NCI-H1436 treated with DMSO at 0.1 percent for 48 hours (cell line): ENCODE results near the gene PCGF2.
A peak's percentile ranks its signal among the peaks of the same experiment; 100 is the strongest.

Source experiments
- DNase-seq: peaks from one replicate; lab custom pipeline; 2025; lab: John Stamatoyannopoulos, UW

PCGF2 gene

GRCh38 chr17:38717139-38717745 lies 30.9 kb downstream of the PCGF2 start:
- DNase-seq: no peak

- DNase-seq: no peak
These were observed 31.6 kb downstream of the PCGF2 start for GRCh38 chr17:38716368-38717005.

DNA sequence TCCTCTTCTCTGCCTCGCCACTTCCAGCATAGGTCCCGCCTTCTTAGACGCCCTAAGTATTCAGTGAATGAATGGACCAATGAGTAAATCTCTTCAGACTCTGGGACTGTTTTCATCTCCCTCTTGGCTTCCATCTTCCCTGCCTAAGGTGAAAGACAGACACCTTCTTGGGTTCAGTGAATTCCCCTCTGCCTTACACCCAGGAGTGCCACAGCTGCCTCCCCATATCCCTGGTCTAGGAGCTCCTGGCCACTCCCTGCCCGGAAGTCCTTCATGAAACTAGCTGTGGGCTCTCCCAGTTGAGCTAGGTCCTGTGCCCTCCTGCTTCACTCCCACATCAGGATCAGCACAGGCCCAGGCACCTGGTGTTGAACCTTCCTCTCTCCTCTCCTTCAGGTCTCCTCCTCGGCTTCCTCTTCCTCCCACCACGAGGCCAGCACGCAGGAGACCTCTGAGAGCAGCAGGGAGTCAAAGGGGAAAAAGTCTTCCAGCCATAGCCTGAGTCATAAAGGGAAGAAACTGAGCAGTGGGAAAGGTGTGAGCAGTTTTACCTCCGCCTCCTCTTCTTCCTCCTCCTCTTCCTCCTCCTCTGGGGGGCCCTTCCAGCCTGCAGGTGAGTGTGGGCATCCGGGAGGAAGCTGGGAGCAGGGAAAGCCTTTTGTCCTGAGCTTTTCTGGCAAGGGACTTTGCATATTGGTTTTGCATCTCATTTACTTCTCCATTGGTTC lies 32.8 kb downstream of the PCGF2 start:
- no peak for DNase-seq

GRCh38 chr17:38713456-38714075 lies 34.6 kb downstream of the PCGF2 start:
- no peak for DNase-seq

GRCh38 chr17:38712593-38712992 lies 35.5 kb downstream of the PCGF2 start:
- DNase-seq: no peak

- DNase-seq: no peak
These were observed 36.2 kb downstream of the PCGF2 start for GRCh38 chr17:38711792-38712571.

DNA sequence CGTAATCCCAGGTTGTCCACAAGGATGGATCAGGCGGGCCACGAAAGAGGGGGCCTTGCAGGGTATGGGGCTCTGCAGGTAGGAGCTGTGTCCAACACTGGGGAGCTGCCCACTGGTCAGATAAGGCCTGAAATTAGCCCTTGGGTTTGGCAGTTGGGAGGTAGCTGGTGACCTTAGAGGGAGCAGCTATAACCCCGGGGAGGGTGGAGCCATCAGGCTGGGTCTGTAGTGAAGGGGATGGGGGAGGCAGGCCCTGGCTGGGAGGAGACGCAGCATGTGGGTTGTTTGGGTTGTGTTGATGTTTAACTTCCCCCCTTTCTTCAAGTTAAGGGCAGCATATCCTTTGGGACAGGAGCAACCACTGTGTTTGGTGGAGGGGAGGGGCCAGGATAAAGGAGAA lies 37.2 kb downstream of the PCGF2 start:
- no peak for DNase-seq

DNA sequence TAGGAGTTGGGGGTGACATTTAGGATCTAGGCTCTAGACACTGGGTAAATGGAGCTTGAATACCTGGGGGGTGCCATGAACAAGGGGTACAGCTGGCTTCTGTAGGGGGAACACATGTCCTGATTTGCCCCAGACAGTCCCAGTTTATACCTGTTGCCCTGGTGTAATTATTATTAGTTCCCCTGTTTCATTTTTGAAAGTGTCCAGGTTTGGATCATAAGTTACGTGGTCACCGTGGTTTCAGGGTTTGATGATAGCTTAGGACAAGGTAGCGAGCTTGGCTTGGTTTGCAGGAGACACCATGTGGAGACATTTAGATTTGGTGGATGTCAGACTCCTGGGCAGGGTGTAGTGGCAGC lies 37.6 kb downstream of the PCGF2 start:
- DNase-seq: no peak

DNA sequence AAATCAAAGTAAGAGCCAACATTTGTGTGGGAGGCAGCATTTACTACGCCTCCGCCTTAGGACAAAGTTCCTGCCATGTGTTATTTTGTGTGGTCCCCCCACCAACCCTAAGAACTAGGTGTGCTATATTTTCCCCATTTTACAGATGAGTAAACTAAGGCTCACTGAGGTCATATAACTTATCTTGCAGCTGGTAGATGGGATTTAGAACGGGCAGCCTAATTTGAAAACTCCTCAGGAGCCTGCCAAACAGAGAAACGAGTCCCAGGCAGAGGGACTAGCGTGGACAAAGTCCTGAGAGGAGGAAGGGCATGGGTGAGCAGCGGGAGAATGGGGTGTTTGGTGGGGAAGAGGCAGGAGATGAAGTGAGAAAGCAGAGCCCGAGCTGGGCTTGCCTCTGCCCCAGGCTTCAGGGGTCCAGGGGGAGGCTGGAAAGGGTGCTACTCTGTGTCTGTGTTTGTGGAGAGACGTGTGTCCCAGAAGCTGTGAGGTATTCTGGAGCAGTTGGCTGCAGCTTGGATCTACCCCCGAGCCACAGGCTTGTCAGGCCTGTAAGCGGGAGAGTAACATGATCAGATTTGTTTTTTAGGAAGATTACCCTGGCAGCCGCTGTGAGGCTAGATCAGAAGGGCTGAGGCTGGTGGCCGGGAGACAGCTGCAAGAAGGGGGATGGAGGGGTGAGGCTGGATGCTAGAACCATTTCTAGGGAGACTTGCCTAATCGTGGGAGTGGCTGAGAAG lies 38.1 kb downstream of the PCGF2 start:
- DNase-seq: no peak

DNA sequence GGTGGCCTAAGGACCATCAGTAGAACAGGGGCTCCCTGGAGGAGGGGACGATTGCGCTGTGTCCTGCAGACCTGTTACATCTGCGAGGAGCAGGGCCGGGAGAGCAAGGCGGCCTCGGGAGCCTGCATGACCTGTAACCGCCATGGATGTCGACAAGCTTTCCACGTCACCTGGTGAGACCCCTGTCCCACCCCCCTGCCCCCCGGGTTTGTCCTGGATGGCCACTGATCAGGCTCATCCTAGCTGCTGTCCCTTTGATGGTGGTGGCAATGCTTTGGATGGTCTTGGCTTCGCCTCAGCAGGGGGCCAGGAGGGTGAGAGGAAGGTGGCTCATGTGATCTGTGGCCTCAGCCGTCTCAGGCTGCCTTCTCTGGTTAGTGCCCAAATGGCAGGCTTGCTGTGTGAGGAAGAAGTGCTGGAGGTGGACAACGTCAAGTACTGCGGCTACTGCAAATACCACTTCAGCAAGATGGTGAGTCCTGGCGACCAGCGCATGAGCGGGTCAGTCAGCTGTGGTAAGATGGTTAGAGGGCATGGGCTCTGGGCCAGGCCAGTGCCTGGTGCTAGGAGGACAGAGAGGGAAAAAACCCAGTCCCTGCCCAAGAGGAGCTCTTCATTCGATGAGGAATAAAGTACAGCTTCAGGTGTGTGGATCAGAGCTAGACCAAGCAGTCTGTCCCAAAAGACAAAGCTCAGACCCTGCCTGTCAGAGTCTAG lies 38.9 kb downstream of the PCGF2 start:
- DNase-seq: no peak

GRCh38 chr17:38707678-38708351 lies 40.3 kb downstream of the PCGF2 start:
- no peak for DNase-seq

DNA sequence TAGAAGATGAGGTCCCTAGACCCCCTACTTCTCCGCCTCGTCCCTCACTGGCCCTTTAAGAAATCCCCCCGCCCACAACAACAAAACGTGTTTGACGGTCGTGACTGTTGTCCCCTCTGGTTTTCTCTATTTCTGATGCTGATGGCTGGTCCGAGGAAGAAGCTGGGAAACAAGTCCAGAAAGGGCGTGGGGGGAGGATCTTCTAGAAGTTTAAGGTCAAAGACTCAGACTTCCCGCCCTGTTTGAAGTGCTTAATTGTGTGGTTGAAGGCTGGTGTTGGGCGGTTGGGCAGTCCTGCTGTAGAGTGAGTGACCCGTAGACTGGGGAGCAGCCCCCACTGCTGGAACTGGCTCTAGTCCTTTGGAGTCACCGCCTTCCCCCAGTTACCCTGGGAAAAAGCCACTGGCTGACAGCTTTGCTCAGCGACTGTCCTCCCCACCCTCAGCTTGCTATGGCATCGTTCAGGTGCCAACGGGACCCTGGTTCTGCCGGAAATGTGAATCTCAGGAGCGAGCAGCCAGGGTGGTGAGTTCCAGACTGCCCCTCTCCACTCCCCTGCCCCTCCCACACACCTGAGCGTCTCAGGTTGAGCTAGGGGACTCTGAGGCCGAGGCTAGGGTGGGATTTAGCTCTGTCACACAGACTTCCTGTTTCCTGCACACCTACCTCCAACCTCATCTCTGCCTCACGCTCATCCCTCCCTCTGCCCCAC lies 41.5 kb downstream of the PCGF2 start:
- no peak for DNase-seq

DNA sequence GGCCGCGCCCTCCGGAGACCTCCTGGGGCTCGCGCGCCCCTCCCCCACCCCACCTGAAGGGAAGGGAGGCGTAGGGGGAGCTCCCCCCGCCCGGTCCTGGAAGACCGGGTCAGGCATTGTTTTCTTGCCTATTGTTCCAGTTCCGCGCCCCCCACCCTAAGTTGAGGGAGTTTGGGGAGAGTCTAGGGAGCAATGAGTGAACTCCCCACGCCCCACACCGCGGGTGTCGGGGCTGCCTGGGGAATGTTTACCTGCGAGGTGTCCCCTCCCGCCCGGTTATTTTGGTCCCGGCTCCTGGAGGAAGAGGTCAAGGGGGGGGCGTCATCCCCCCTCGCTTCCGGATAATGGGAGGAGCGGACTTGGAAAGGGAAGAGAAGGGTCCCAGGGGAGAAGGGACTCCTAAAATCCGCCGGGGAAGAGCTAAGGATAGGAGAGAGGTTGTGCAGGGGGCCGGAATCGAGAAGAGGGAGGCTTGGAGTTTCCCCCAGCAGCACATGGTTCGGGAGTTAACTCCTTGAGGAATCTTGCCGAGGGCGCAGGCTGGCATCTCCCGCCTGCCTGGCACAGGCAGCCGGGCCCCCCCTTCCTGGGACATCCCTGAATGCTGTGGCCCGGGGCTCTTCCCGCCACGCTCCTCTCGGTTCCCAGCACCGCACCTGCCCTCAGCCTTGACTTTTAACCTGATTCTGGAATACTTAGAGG lies 42.2 kb downstream of the PCGF2 start:
- no peak for DNase-seq

GRCh38 chr17:38705523-38705802 lies 42.7 kb downstream of the PCGF2 start:
- DNase-seq: no peak

- DNase-seq: no peak
These were observed 43.3 kb downstream of the PCGF2 start, which contains the start of gene MLLT6 for GRCh38 chr17:38704606-38705522. TSS of gene MLLT6 (plus strand) at chr17:38705273. CDS start at chr17:38705633, 360 bp downstream.

DNA sequence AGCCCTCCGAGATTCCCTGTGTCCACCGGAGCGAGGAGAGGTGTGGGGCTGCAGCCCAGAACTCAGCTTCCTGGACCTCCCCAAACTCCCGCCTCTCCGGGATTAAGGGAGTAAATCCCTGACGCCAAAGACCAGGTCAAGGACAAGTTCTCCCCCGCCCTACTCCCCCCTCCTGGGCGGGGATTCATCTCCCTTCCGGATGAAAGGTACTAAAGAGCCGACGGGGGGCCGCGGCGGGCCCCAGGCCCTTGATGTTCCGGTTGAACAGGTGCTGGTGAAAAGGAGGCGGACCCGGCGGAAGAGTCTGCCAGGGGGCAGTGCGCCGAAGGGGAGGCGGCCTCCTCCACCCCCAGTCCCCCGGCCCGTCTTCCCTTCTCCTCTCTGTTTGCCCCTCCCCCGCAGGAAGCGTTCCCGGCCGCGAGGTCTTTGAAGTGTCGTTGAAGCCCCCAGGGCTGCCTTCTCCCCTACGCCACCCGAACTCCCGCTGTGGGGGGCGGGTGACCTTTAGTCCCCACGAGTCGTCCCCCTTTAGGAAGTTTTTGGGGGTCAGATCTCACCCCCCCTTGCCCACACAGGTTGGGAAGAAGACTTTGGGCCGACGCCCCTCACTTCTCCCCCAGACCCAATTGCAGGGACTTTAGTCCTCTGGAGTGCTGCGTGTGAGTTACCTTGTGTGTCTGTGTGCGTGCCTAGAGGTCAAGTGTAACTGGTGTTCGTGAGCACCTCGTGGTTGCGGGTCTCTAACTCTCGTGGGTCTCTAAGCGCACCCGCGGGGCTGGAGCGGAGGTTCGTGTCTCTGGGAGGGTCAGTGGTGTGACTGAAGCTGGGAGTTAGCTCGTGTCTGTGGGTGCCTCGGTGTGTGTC lies 44.2 kb downstream of the PCGF2 start:
- peak; percentile 50 for DNase-seq
